ENCODE data around the gene PCSK6. TPM values are rescaled to one million over a fixed set of nuclear protein-coding genes. Genes with fewer than 3 reads are reported as not detected.

Gene PCSK6
- total RNA-seq, 1 experiment from 2014 or later, result 3.7 TPM

- Histone ChIP-seq H3K4me1 (ENCODE audit: insufficient read depth, low read length) (no peaks in the 10 kb centered on the region), H3K9me2 (replicated peaks; ENCODE audit: low read length) (no peaks in the 10 kb centered on the region), H3K27ac (ENCODE audit: low read length) (no peak overlapping the region), H2AFZ (ENCODE audit: low read length) (no peak overlapping the region), H3K36me3 (ENCODE audit: low read depth, low read length) (no peaks in the 10 kb centered on the region), H3K79me2 (ENCODE audit: low read length) (no peaks in the 10 kb centered on the region), H3K4me3 (ENCODE audit: low read length) (no peak overlapping the region), H3K4me2 (ENCODE audit: low read length) (no peak overlapping the region), H3K9ac (ENCODE audit: low read length) (no peak overlapping the region), H4K20me1 (ENCODE audit: low read length) (no peaks in the 10 kb centered on the region), H3F3A (ENCODE audit: low read length, unreplicated experiment) (no peaks in the 10 kb centered on the region), H3K9me3 (ENCODE audit: low read length) (no peaks in the 10 kb centered on the region), H3K27me3 (ENCODE audit: low read length) (no peaks in the 10 kb centered on the region)
- DNase-seq, result no peak
- intact Hi-C loops (cut with micrococcal nuclease), result no loop called here
- no peak for ATAC-seq
- BruUV-seq (replicated peaks), result no TSS peak
- no peak for TF ChIP-seq EZH2phosphoT487 (IDR thresholded peaks at IDR 0.05; ENCODE audit: borderline replicate concordance, low read length)
- no peak for TF ChIP-seq CTCF (conservative IDR thresholded peaks at IDR 0.05; ENCODE audit: low read depth, low read length)
- no peak for TF ChIP-seq EZH2 (IDR thresholded peaks at IDR 0.05; ENCODE audit: low read length, unreplicated experiment)
- ChIA-PET POLR2A (ENCODE audit: unreplicated experiment) (no interaction called here), CTCF (no interaction called here)
Observed at GRCh38 chr15:101308604-101309435, 180.7 kb downstream of the PCSK6 start.

GRCh38 chr15:101307897-101308603, 181.5 kb downstream of the PCSK6 start:
- POLR2A ChIA-PET (ENCODE audit: unreplicated experiment), result no interaction called here
- no peak for ATAC-seq
- CTCF ChIA-PET, result no interaction called here

More at GRCh38 chr15:101307897-101308603, 181.5 kb downstream of the PCSK6 start:
- H3K9ac ChIP-seq (ENCODE audit: low read length), result no peak overlapping the region
- no peaks in the 10 kb centered on the region for H3K27me3 ChIP-seq (ENCODE audit: low read length)
- H3K9me3 ChIP-seq (ENCODE audit: low read length), result no peaks in the 10 kb centered on the region
- H4K20me1 ChIP-seq (ENCODE audit: low read length), result no peaks in the 10 kb centered on the region
- no peak overlapping the region for H3K4me2 ChIP-seq (ENCODE audit: low read length)
- H3K9me2 ChIP-seq (replicated peaks; ENCODE audit: low read length), result no peaks in the 10 kb centered on the region
- no peak overlapping the region for H2AFZ ChIP-seq (ENCODE audit: low read length)
- intact Hi-C loops (cut with micrococcal nuclease), result no loop called here
- H3F3A ChIP-seq (ENCODE audit: low read length, unreplicated experiment), result no peaks in the 10 kb centered on the region
- no peak overlapping the region for H3K27ac ChIP-seq (ENCODE audit: low read length)
- H3K4me1 ChIP-seq (ENCODE audit: insufficient read depth, low read length), result no peaks in the 10 kb centered on the region
- no peak overlapping the region for H3K4me3 ChIP-seq (ENCODE audit: low read length)
- TF ChIP-seq EZH2 (IDR thresholded peaks at IDR 0.05; ENCODE audit: low read length, unreplicated experiment) (no peak), CTCF (conservative IDR thresholded peaks at IDR 0.05; ENCODE audit: low read depth, low read length) (no peak), EZH2phosphoT487 (IDR thresholded peaks at IDR 0.05; ENCODE audit: borderline replicate concordance, low read length) (no peak)
- DNase-seq, result no peak
- H3K79me2 ChIP-seq (ENCODE audit: low read length), result no peaks in the 10 kb centered on the region
- no peaks in the 10 kb centered on the region for H3K36me3 ChIP-seq (ENCODE audit: low read depth, low read length)
- BruUV-seq (replicated peaks), result no TSS peak

Measured in PC-3 (cell line).